ENCODE measurements around the gene NEDD9.

GRCh38 chr6:11171952-11172351, 60.5 kb downstream of the NEDD9 start:
- TF ChIP-seq PATZ1 (CRISPR knock-in tag; IDR thresholded peaks at IDR 0.05; ENCODE audit: borderline replicate concordance) (no peak), BACH2 (CRISPR knock-in tag; IDR thresholded peaks at IDR 0.05; ENCODE audit: borderline replicate concordance) (no peak), ZFP3 (CRISPR knock-in tag; IDR thresholded peaks at IDR 0.05) (no peak), PPARA (CRISPR knock-in tag; IDR thresholded peaks at IDR 0.05; ENCODE audit: borderline replicate concordance) (no peak), TSHZ2 (CRISPR knock-in tag; IDR thresholded peaks at IDR 0.05) (no peak), ZNF565 (CRISPR knock-in tag; conservative IDR thresholded peaks at IDR 0.05; ENCODE audit: low read depth) (no peak), POU6F1 (CRISPR knock-in tag; IDR thresholded peaks at IDR 0.05; ENCODE audit: borderline replicate concordance, low read depth) (no peak)

All from SK-N-SH treated with all-trans-retinoic acid at 6 μM for 48 hours (cell line).